GM12878 (cell line): Measurements from ENCODE around the gene NELL1.

ENCODE experiments used
- BCL11A ChIP-seq: IDR thresholded peaks from 2 replicates; pipeline ENCODE4 v1.6.1; 2011; ENCODE audit warnings: low read depth, low read length
- CBFB ChIP-seq: IDR thresholded peaks from 2 replicates; pipeline ENCODE4 v1.6.1; 2016; ENCODE audit warnings: antibody characterized with exemption, low read depth
- CEBPB ChIP-seq, 2 experiments: fragments of 150-350 bp in 1 of 2; IDR thresholded peaks; 2 replicates each; pipeline ENCODE4 v1.6.1; 2012 to 2014; ENCODE audit warnings: low read depth in 2 of 2, low read length in 2 of 2, borderline replicate concordance in 1 of 2, inconsistent platforms in 1 of 2
- CREB1 ChIP-seq: IDR thresholded peaks from 2 replicates; pipeline ENCODE4 v1.6.1; 2012; ENCODE audit warnings: low read depth, mild to moderate bottlenecking, inconsistent platforms
- CTCF ChIP-seq, 3 experiments: IDR thresholded peaks in 2 of 3; conservative IDR thresholded peaks in 1 of 3; 2 replicates each; pipeline ENCODE4 v1.5.1; 2011; ENCODE audit warnings: low read depth in 3 of 3, low read length in 3 of 3, mild to moderate bottlenecking in 3 of 3, control low read depth in 2 of 3, moderate library complexity in 2 of 3, inconsistent platforms in 1 of 3, mixed read lengths in 1 of 3; ENCODE audit not compliant: control insufficient read depth in 2 of 3, insufficient read depth in 1 of 3; ENCODE audit errors: extremely low read depth in 1 of 3
- EP300 ChIP-seq, 2 experiments: fragments of 150-350 bp in 1 of 2; IDR thresholded peaks; 2 replicates each; pipeline ENCODE4 v1.6.1; 2011 to 2012; ENCODE audit warnings: low read depth in 2 of 2, low read length in 2 of 2, borderline replicate concordance in 1 of 2, improper control_type of control experiment in 1 of 2, inconsistent platforms in 1 of 2; ENCODE audit not compliant: control insufficient read depth in 1 of 2
- EZH2 ChIP-seq: IDR thresholded peaks from 2 replicates; pipeline ENCODE4 v1.6.1; 2012; ENCODE audit warnings: low read depth, mild to moderate bottlenecking, control low read depth, inconsistent platforms, low read length, borderline replicate concordance; ENCODE audit not compliant: control insufficient read depth
- HDGF ChIP-seq: fragments of 450-650 bp; IDR thresholded peaks from 2 replicates; pipeline ENCODE4 v1.6.1; 2016; ENCODE audit warnings: antibody characterized with exemption
- NFYB ChIP-seq: IDR thresholded peaks from 2 replicates; pipeline ENCODE4 v1.6.1; 2011; ENCODE audit warnings: low read depth, mild to moderate bottlenecking, low read length, improper control_type of control experiment, moderate library complexity; ENCODE audit not compliant: insufficient read depth
- NR2C1 ChIP-seq: fragments of 450-650 bp; IDR thresholded peaks from 2 replicates; pipeline ENCODE4 v1.6.1; 2017; ENCODE audit warnings: antibody characterized with exemption, mild to moderate bottlenecking, moderate library complexity
- RB1 ChIP-seq: fragments of 450-650 bp; formaldehyde crosslinking; IDR thresholded peaks from 2 replicates; pipeline ENCODE4 v1.6.1; 2017; ENCODE audit warnings: mild to moderate bottlenecking, borderline replicate concordance
- SREBF1 ChIP-seq: IDR thresholded peaks from 2 replicates; pipeline ENCODE4 v1.6.1; 2012; ENCODE audit warnings: mild to moderate bottlenecking, low read length

GRCh38 chr11:20634044-20634443 lies 35.3 kb upstream of the NELL1 start:
- TF ChIP-seq CBFB = no peak
- TF ChIP-seq BCL11A = no peak
- TF ChIP-seq NFYB = no peak
- TF ChIP-seq CTCF (IDR thresholded peaks at IDR 0.05 in 2 of 3, conservative IDR thresholded peaks at IDR 0.05 in 1 of 3; ENCODE audit: control insufficient read depth in 2 of 3, extremely low read depth in 1 of 3, insufficient read depth in 1 of 3, low read depth in 3 of 3, low read length in 3 of 3) = no peak
- TF ChIP-seq NR2C1 = no peak
- no peak for TF ChIP-seq RB1
- no peak for TF ChIP-seq EP300 (IDR thresholded peaks at IDR 0.05; ENCODE audit: borderline replicate concordance in 1 of 2, control insufficient read depth in 1 of 2, low read depth in 2 of 2, low read length in 2 of 2)
- no peak for TF ChIP-seq HDGF
- no peak for TF ChIP-seq CEBPB (IDR thresholded peaks at IDR 0.05; ENCODE audit: borderline replicate concordance in 1 of 2, low read depth in 2 of 2, low read length in 2 of 2)
- TF ChIP-seq CREB1 = no peak
- TF ChIP-seq SREBF1 = no peak
- no peak for TF ChIP-seq EZH2
